Endothelial cell of umbilical vein (primary cell): ENCODE results near the gene PPP2R2C.

ENCODE experiments used
- EZH2 ChIP-seq: IDR thresholded peaks from 2 replicates; pipeline ENCODE4 v1.6.1; 2012; ENCODE audit warnings: borderline replicate concordance, low read depth, mild to moderate bottlenecking, moderate library complexity, low read length, inconsistent platforms; ENCODE audit not compliant: severe bottlenecking
- FOS ChIP-seq: IDR thresholded peaks from 2 replicates; pipeline ENCODE4 v1.6.1; 2011; ENCODE audit warnings: mild to moderate bottlenecking, low read length, moderate library complexity, borderline replicate concordance; ENCODE audit not compliant: insufficient read depth
- GATA2 ChIP-seq: IDR thresholded peaks from 2 replicates; pipeline ENCODE4 v1.7.0; 2011; ENCODE audit warnings: low read depth, mild to moderate bottlenecking, moderate library complexity, mixed read lengths, low read length; ENCODE audit not compliant: insufficient read length, insufficient read depth
- JUN ChIP-seq: IDR thresholded peaks from 2 replicates; pipeline ENCODE4 v1.6.1; 2011; ENCODE audit warnings: borderline replicate concordance, low read depth; ENCODE audit not compliant: insufficient read length, insufficient read depth
- MYC ChIP-seq: IDR thresholded peaks from one replicate; pipeline ENCODE4 v1.6.1; 2011; ENCODE audit warnings: mild to moderate bottlenecking, low read depth, low read length
- POLR2A ChIP-seq: IDR thresholded peaks from 2 replicates; pipeline ENCODE4 v1.6.1; 2012; ENCODE audit warnings: low read depth, mild to moderate bottlenecking, control low read depth, low read length
- POLR2AphosphoS5 ChIP-seq: IDR thresholded peaks from 2 replicates; pipeline ENCODE4 v1.6.1; 2012; ENCODE audit warnings: low read depth, mild to moderate bottlenecking, control low read depth, low read length, moderate library complexity; ENCODE audit not compliant: insufficient read depth
- TF ChIP-seq, protein P1 (sequence below), 2 donors: IDR thresholded peaks; 1 replicate in 1 of 2; 2 replicates in 1 of 2; pipeline ENCODE4 v1.5.1; 2011; ENCODE audit warnings: low read length in 2 of 2, mild to moderate bottlenecking in 2 of 2, moderate library complexity in 2 of 2, control low read depth in 1 of 2, inconsistent platforms in 1 of 2, low read depth in 1 of 2; ENCODE audit not compliant: insufficient read depth in 1 of 2; ENCODE audit errors: extremely low read depth in 1 of 2
- TF ChIP-seq, protein P2 (sequence below): IDR thresholded peaks from 2 replicates; pipeline ENCODE4 v1.6.1; 2011; ENCODE audit not compliant: insufficient read depth, insufficient read length

DNA sequence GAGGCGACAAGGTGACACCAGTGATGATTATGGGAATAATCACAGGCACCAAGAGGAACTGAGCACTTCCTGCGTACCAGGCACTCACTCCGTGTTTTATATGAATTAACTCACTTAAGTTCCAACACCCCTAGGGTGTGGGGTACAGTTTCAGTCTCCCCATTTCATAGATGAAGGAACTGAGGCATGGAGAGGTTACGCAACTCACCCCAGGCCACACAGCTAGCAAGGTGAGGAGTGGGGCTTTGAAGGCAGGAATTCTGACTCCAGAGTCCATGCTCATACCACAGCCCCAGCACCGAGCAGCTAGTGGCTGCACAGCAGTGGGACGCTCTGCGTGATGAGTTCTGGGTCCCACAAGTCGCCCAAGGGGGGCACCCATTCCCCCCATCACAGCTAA lies 29.9 kb downstream of the PPP2R2C start:
- no peak for TF ChIP-seq FOS
- TF ChIP-seq, protein P1, sequence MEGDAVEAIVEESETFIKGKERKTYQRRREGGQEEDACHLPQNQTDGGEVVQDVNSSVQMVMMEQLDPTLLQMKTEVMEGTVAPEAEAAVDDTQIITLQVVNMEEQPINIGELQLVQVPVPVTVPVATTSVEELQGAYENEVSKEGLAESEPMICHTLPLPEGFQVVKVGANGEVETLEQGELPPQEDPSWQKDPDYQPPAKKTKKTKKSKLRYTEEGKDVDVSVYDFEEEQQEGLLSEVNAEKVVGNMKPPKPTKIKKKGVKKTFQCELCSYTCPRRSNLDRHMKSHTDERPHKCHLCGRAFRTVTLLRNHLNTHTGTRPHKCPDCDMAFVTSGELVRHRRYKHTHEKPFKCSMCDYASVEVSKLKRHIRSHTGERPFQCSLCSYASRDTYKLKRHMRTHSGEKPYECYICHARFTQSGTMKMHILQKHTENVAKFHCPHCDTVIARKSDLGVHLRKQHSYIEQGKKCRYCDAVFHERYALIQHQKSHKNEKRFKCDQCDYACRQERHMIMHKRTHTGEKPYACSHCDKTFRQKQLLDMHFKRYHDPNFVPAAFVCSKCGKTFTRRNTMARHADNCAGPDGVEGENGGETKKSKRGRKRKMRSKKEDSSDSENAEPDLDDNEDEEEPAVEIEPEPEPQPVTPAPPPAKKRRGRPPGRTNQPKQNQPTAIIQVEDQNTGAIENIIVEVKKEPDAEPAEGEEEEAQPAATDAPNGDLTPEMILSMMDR (IDR thresholded peaks at IDR 0.05; ENCODE audit: extremely low read depth in 1 of 2, insufficient read depth in 1 of 2, low read depth in 1 of 2, low read length in 2 of 2), result no peak
- TF ChIP-seq POLR2AphosphoS5, result no peak
- no peak for TF ChIP-seq EZH2
- TF ChIP-seq, protein P2, sequence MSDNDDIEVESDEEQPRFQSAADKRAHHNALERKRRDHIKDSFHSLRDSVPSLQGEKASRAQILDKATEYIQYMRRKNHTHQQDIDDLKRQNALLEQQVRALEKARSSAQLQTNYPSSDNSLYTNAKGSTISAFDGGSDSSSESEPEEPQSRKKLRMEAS, result no peak
- no peak for TF ChIP-seq POLR2A
- no peak for TF ChIP-seq GATA2
- no peak for TF ChIP-seq JUN
- no peak for TF ChIP-seq MYC
